ENCODE results near the gene FAM237A. TPM values are rescaled to one million over a fixed set of nuclear protein-coding genes. Genes with fewer than 3 reads are reported as not detected.

Gene FAM237A
- polyA plus RNA-seq, 1 of the 3 experiments (the other 2 are of a cell fraction): not detected

DNA sequence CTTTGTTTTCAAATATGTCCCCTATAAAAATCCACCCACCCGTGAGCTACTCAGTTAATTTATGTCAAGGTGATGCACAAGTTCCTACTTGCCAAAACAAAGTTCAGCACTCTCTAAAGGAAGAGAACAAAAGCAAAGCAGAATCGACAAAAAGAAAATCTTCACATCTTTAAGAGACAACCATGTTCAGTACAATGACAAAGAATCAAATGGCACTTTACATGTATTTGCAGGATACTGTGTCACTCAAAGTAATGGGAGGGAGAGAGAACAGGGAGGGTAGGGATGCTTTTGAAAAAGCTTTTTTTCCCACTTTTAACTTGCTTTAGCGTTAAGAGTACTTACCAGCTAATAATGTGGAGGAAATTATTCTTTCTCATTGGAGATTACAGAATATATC lies 39.0 kb upstream of the FAM237A start:
- Histone ChIP-seq H3K4me1 (ENCODE audit: control insufficient read depth in 1 of 2, insufficient read depth in 2 of 2, low read depth in 1 of 2, low read length in 1 of 2) (no peaks in the 10 kb centered on the region), H3K27ac (ENCODE audit: low read depth in 2 of 2, low read length in 1 of 2) (no peak overlapping the region), H3F3A (replicated peaks; ENCODE audit: insufficient read depth) (no peaks in the 10 kb centered on the region), H3K9ac (no peak overlapping the region), H3K9me3 (no peaks in the 10 kb centered on the region), H3K79me2 (ENCODE audit: insufficient read depth) (no peaks in the 10 kb centered on the region), H3K36me3 (replicated peaks in 1 of 2; ENCODE audit: control insufficient read depth in 1 of 2, insufficient read depth in 2 of 2, low read length in 1 of 2) (peaks cover 0 to 3% of the 10 kb centered on the region in 2 experiments), H2AFZ (ENCODE audit: low read depth) (no peak overlapping the region), H3K4me3 (ENCODE audit: low read depth in 2 of 2, low read length in 1 of 2) (no peak overlapping the region), H3K9me2 (no peaks in the 10 kb centered on the region), H3K4me2 (no peak overlapping the region), H3K27me3 (ENCODE audit: insufficient read depth) (no peaks in the 10 kb centered on the region), H4K20me1 (ENCODE audit: insufficient read depth) (no peaks in the 10 kb centered on the region)
- ChIA-PET CTCF (interaction anchor here (0.6 kb wide), 1 partner anchor 11 kb away, joined by 3 read pairs; no protein-coding TSS in a partner anchor), POLR2A (no interaction called here)
- TF ChIP-seq USF2 (IDR thresholded peaks at IDR 0.05; ENCODE audit: borderline replicate concordance, low read depth, low read length): no peak
- no peak for TF ChIP-seq MXI1 (IDR thresholded peaks at IDR 0.05; ENCODE audit: low read depth, low read length)
- no peak for TF ChIP-seq EZH2phosphoT487 (IDR thresholded peaks at IDR 0.05; ENCODE audit: borderline replicate concordance, low read depth)
- TF ChIP-seq, protein P1, sequence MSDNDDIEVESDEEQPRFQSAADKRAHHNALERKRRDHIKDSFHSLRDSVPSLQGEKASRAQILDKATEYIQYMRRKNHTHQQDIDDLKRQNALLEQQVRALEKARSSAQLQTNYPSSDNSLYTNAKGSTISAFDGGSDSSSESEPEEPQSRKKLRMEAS (IDR thresholded peaks at IDR 0.05; ENCODE audit: low read depth): no peak
- TF ChIP-seq, protein P2, sequence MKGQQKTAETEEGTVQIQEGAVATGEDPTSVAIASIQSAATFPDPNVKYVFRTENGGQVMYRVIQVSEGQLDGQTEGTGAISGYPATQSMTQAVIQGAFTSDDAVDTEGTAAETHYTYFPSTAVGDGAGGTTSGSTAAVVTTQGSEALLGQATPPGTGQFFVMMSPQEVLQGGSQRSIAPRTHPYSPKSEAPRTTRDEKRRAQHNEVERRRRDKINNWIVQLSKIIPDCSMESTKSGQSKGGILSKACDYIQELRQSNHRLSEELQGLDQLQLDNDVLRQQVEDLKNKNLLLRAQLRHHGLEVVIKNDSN (IDR thresholded peaks at IDR 0.05; ENCODE audit: borderline replicate concordance, low read depth): no peak
- TF ChIP-seq TAF1 (IDR thresholded peaks at IDR 0.05; ENCODE audit: borderline replicate concordance, low read depth, low read length): no peak
- TF ChIP-seq FOXJ3 (CRISPR knock-in tag; IDR thresholded peaks at IDR 0.05): no peak
- no peak for TF ChIP-seq PBX3 (IDR thresholded peaks at IDR 0.05)
- TF ChIP-seq RXRA (IDR thresholded peaks at IDR 0.05; ENCODE audit: borderline replicate concordance, low read depth): no peak
- DNase-seq: no peak
- WGBS (ENCODE audit: low lambda C conversion rate): 63% methylated on average over 3 of the region's 3 CpGs

- POLR2A ChIA-PET: no interaction called here
- no peak overlapping the region for H3K9ac ChIP-seq
- no peaks in the 10 kb centered on the region for H3K27me3 ChIP-seq (ENCODE audit: insufficient read depth)
- H3K4me2 ChIP-seq: no peak overlapping the region
- H3K4me3 ChIP-seq (ENCODE audit: low read depth in 2 of 2, low read length in 1 of 2): no peak overlapping the region
- H2AFZ ChIP-seq (ENCODE audit: low read depth): no peak overlapping the region
- no peaks in the 10 kb centered on the region for H3F3A ChIP-seq (replicated peaks; ENCODE audit: insufficient read depth)
- CTCF ChIA-PET: no interaction called here
- no peaks in the 10 kb centered on the region for H3K9me3 ChIP-seq
- TF ChIP-seq CHD2 (IDR thresholded peaks at IDR 0.05; ENCODE audit: low read length, partially characterized antibody): no peak
- no peak for TF ChIP-seq YY1 (IDR thresholded peaks at IDR 0.05; ENCODE audit: low read depth)
- no peak for TF ChIP-seq GABPA (IDR thresholded peaks at IDR 0.05; ENCODE audit: low read depth)
- TF ChIP-seq EP300 (IDR thresholded peaks at IDR 0.05; ENCODE audit: borderline replicate concordance in 1 of 2, low read depth in 1 of 2, low read length in 1 of 2): no peak
- no peaks in the 10 kb centered on the region for H4K20me1 ChIP-seq (ENCODE audit: insufficient read depth)
- no peaks in the 10 kb centered on the region for H3K36me3 ChIP-seq (replicated peaks in 1 of 2; ENCODE audit: control insufficient read depth in 1 of 2, insufficient read depth in 2 of 2, low read length in 1 of 2)
- H3K4me1 ChIP-seq (ENCODE audit: control insufficient read depth in 1 of 2, insufficient read depth in 2 of 2, low read depth in 1 of 2, low read length in 1 of 2): no peaks in the 10 kb centered on the region; a peak in 1 of 4 replicates
- no peak overlapping the region for H3K27ac ChIP-seq (ENCODE audit: low read depth in 2 of 2, low read length in 1 of 2)
- no peaks in the 10 kb centered on the region for H3K79me2 ChIP-seq (ENCODE audit: insufficient read depth)
- 43% methylated on average over 1 of the region's 1 CpG for WGBS (ENCODE audit: low lambda C conversion rate)
- DNase-seq: no peak
- H3K9me2 ChIP-seq: no peaks in the 10 kb centered on the region
Observed at GRCh38 chr2:206610451-206610850, 31.8 kb upstream of the FAM237A start.

All from SK-N-SH (cell line).